NCI-H1694 treated with DMSO at 0.1 percent for 48 hours (cell line): ENCODE data around the gene TMEM51.

ENCODE experiments used
- DNase-seq: peaks from one replicate; lab custom pipeline; 2025; lab: John Stamatoyannopoulos, UW

TMEM51 gene

DNA sequence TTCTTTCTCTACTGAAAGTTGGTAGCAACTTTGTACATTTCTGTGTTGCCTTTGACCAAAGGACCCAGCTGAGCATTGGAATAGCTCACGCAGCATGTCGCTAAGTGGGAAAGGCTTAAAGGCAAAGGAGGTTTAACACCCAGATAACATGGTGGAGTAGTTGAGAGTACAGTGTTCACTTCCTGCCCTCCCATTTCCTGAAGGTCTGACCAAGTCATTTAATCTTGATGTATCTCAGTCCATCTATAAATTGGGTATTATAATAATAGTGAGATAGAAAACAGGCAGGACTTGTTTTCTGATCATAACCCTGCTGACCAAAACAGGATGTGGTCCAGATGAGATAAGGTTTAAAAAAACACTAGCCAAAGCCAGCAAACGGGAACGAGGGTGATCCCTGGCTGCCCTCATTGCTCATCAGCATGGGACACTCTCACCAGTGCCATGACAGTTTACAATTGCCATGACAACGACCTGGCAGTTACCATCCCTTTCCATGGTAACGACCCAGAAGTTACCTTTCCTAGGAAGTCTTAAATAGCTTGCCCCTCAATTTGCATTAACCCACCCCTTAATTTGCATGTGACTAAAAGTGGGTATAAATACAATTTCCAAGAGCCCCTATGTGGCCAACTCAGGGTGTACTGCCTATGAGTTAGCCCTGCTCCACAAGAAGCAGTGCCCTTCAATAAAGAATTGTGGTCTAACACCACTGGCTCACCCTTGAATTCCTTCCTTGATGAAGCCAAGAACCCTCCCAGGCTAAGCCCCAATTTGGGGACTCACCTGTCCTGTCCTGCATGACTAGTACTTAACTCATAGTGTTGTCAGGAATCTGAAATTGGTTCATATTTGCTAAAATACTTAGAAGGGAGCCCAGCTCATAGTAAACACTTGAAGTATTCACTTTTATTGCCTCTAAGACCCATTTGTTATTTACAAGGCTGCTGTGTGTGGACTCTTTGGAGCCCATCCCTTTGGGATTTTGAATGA is 65.0 kb downstream of the TMEM51 start:
- no peak for DNase-seq

DNA sequence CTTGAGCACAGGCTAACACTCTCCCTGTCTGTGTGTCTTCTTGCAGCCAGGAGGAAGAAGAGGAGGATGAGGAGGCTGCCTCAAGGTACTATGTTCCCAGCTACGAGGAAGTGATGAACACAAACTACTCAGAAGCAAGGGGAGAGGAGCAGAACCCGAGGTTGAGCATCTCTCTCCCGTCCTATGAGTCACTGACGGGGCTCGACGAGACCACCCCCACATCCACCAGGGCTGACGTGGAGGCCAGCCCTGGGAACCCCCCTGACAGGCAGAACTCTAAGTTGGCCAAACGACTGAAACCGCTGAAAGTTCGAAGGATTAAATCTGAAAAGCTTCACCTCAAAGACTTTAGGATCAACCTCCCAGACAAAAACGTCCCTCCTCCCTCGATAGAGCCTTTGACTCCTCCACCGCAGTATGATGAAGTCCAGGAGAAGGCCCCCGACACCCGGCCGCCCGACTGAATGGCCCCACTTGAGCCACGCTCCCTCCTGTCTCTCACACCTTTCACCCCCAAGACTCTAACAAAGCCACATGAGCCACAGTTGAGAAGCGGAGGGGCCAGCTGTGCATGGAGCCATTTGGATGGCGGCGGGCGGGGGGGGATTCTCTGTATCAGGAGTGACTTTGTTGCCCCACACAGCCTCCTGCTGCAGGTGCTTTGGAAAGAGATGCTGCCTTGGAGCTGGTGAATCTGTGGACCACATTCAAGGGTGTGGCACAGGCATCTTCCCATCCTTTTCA is 65.9 kb downstream of the TMEM51 start:
- no peak for DNase-seq

DNA sequence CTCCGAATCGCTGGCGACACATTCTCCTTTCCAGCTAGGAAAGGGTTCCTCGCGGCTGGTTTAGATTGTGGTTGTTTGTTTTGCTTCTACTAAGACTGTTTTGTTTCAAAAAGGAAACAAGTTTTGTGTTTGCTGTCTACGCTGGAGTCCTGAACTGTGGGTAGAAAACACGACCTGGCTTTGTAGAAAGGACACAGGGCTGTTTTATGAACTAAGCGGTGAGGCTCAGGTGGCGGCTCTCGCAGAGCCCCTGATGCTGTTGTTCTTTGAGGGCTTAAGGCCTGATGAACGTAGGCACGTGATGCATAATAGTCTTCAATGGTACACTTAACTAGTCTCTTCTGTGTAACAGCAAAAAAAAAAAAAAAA is 66.5 kb downstream of the TMEM51 start:
- DNase-seq = no peak

DNA sequence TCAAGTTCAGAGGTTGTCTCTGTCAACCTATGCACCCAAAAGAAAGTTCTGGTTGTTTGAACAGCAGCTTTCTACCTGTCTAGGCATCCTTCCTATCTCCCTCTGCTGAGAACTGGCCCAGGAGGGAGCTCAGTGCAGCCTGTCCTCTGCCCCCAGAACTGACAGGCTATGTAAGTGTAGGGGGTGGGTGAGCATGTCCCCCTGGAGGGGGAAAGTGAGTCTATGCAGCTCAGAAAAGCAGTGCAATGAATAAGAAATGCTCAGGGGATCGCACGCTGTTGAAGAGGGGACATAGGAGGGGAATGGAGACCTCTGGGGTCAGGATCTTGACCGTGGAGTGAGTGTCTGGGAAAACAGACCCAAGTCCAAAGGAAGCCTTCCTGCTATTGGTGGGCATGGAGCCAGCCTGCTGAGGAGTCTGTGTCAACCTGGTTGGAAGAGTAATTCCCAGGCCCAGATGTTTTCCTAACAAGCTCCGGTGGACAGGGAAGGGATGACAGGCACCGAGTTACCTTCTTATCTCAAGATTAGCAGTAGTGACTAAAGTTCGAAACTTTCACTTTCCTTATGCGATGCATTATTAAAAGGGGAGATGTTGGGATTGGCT is 67.4 kb downstream of the TMEM51 start:
- no peak for DNase-seq

DNA sequence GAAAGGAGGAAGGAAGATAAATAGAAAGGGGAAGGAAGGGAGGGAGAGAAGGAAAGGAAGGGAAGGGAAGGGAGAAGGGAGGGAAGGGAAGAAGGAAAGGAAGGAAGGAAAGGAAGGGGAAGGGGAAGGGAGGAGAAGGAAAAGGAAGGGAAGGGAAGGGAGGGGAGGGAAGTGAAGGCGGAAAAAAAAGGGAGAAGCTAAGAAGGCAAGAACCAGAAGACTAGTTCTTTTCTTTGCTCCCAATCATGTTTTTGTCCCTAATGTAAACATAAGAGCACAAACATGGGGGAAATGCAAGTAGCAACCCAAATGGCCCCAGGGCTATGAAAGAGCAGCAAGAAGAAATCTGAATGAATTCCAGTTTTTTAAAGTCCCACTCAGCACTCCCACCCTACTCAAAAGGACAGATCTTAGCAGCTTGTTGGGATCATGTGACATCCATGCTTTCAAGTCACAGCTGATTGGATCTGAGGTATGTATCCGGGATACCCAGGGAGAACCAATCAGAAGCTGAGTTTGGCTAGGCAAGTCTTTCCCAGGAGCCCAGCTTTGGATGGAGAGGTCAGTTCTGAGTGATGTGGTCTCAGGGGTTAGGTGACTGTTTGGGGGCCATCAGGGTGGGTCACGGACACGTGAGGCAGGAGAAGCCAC is 69.2 kb downstream of the TMEM51 start:
- DNase-seq = no peak

DNA sequence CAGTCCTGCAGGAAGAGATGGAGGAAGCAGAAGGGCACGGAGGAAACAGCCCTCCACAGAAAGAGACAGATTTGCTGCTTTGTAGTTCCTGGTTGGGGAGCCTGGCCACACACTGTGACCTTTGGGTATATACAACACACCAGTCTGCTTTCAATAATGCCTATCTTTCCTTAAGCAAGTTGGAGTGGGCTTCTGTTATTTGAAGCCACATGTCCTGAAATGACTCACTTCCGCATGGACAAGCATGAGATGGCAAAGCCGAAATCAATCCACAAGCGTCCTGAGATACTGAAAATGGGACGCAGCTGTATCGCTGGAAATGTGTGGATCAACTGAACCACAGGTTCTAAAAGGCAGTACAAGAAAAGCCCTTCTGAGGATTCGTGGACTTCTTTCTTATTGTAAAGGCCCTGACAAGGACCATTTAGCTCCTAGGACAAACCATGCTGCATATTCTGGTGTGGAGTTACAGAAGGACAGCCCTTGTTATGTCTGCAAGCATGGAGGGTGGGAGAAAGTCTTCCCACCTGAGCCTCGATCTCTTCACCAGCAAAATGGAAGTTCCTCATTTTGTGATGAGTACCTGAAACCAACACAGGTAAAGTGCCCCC is 70.8 kb downstream of the TMEM51 start:
- DNase-seq = no peak

DNA sequence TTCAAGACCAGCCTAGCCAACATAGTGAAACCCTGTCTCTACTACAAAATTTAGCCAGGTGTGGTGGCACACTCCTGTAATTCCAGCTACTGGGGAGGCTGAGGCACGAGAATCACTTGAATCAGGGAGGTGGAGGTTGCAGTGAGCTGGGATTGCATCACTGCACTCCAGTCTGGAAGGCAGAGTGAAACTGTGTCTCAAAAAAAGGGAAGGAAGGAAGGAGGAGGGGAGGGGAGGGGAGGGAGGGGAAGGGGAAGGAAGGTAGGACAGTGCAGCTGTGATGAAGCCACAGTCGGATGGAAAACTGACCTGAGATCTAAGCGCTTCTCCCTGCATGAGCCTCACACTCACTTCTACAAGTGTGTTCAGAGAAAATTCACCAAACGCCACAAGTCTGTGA is 71.4 kb downstream of the TMEM51 start:
- no peak for DNase-seq

DNA sequence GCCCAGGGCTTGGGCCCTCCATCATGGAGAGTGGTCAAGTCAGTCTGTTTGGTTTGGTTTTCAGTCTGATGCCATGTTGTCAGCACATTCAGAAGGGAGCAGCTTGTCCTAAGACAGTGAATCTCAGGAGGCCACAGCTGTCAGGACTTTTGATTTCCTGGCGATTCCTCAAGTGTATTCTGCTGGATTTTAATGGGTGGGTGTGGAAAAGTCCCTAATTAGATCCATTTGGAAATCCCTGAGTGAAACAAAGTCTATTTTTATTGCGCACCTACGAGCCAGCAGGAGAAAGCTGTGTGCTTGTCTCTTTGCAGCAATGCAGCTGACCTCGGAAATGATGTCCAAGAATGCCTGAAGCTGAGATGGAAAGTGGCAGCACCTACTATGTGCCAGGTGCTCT is 71.9 kb downstream of the TMEM51 start:
- DNase-seq = no peak

DNA sequence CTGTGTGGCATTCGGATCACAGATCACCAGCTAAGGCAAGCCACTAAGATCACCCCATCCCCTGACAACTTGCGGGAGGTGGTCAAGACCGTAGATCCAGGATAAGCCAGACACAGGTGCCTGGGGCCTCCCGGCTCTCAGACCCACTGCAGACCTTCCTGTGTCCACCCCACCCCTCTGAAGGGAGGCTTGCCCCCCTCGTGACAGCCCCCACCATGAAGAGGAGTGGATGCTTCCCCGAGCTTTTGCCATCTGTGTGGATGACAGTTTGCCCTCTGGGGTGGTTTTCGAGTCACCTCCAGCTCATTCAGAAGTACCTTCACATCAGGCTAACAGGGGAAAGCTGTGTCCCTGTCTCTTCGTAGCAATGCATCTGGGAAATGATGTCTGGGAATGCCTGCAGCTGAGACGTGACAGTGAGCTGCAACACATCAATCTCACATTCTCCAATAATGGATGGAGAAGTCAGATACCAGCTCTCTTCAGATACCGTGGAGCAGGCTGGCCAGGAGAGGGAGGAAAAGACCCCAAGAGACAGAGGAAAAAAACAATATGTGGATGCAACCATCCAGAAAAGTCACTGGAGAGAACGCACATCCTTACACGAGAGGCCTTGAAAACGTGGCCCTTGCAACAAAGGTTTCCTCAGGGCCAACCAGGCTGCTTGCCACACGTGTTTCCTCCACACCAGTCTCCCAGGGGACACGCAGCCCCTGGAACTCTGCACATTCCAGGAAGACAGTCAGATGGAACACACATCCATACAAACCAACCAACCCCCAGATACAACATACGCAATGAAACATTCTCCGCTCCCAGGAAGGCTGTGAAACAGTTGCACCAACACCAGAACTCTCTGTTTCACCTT is 73.1 kb downstream of the TMEM51 start:
- DNase-seq = no peak

DNA sequence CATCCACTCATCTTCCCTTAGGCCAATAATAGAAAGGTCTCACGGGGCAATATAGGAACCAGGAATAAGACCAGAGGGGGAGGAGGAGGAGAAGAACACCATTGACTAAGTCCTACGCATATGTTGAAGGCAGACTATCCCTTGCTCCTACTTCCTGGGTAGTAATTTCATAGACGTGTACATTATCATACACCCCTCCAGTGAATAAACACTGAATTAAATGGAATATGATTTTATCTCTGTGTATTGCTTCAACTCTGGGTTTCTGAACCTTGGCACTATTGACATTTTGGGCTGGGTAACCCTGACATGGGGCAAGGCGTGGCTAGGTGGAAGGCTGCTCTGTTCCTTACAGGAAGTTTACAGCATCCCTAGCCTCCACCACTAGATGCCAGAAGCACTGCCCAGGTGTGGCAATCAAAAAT is 76.2 kb downstream of the TMEM51 start:
- no peak for DNase-seq

DNA sequence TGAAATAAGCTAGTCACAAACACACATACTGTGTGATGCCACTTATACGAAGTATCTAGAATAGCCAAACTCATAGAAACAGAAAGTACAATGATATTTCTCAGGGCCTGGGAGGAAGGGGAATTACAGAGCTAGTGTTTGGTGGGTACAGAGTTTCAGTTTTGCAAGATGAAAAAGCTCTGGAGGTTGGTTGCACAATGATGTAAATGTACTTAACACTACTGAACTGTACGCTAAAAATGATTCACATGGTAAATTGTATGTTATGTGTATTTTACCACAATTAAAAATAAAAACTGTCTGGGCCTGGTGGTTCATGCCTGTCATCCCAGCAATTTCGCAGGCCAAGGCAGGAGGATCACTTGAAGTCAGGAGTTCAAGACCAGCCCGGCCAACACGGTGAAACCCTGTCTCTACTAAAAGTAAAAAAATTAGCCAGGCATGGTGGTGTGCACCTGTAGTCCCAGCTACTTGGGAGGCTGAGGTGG is 78.2 kb downstream of the TMEM51 start:
- no peak for DNase-seq

DNA sequence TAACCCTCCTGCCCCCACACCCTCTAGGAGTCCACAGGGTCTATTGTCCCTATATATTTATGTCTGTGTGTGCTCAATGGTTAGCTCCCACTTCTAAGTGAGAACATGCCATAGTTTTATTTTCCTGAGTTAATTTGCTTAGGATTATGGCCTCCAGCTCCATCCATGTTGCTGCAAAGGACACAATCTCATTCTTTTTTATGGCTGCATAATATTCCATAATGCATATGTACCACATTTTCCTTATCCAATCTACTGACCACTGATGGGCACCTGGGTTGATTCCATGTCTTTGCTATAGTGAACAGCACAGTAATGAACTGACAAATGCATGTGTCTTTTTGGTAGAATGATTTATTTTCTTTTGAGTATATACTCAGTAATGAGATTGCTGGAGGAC is 80.1 kb downstream of the TMEM51 start:
- no peak for DNase-seq

DNA sequence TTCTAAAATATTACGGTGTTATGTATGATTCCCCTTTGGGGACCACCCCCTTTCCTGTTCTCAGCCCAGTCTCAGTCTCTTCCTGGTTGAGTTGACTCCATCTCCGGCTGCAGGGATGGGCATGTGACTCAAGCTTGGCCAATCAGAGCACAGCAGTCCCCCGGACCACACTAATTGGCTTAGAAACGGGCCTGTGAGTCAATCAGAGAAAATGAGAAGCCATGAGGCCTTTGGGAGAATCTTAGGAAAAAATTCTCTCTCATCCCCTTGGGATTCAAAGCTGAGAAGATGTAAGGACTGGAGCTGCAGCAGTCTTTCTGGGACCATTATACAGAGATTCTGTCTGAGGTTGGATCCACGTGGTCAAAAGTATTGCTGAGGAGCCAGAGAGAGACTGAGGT is 82.8 kb downstream of the TMEM51 start:
- no peak for DNase-seq

DNA sequence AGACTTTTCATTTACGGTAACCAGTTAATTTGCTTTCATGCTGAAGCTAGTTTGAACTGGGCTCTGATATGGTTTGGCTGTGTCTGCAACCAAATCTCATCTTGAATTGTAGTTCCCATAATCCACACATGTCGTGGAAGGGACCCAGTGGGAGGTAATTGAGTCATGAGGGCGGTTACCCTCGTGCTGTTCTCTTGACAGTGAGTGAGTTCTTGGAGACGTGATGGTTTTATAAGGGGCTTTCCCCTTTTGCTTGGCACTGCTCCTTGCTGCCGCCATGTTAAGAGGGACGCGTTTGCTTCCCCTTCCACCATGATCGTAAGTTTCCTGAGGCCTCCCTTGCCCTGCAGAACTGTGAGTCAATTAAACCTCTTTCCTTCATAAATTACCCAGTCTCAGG is 83.2 kb downstream of the TMEM51 start:
- no peak for DNase-seq

DNA sequence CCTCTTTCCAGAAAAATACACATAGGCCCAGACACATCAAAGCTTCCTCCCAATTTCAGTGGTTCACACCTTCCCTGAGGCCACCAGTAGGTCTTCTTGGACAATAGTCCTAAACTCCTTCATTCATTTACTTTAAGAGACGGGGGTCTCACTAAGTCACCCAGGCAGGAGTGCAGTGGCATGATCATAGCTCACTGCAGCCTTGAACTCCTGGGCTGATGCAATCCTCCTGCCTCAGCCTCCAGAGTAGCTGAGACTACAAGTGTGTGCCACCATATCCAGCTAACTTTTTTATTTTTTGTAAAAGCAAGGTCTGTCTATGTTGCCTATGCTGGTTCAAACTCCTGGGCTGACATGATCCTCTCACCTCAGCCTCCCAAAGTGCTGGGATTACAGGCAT is 85.2 kb downstream of the TMEM51 start:
- no peak for DNase-seq

DNA sequence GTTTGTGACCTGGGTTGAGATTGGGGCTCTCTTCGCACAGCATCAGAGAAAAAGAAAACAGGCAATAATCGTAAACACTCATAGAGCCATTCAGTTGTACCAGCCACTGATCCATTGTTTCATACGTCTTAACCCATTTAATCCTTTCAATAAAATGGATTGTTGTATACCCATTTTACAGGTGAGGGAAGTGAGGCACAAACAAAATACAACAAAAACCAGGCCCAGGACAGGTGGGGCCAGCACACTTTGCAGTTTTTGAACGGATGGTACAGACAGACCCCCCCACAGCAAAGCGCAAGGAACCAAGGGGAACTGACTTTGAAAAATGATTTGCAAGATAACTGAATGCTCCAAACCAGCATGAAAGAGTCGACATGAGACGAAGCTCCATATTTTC is 89.2 kb downstream of the TMEM51 start:
- no peak for DNase-seq

DNA sequence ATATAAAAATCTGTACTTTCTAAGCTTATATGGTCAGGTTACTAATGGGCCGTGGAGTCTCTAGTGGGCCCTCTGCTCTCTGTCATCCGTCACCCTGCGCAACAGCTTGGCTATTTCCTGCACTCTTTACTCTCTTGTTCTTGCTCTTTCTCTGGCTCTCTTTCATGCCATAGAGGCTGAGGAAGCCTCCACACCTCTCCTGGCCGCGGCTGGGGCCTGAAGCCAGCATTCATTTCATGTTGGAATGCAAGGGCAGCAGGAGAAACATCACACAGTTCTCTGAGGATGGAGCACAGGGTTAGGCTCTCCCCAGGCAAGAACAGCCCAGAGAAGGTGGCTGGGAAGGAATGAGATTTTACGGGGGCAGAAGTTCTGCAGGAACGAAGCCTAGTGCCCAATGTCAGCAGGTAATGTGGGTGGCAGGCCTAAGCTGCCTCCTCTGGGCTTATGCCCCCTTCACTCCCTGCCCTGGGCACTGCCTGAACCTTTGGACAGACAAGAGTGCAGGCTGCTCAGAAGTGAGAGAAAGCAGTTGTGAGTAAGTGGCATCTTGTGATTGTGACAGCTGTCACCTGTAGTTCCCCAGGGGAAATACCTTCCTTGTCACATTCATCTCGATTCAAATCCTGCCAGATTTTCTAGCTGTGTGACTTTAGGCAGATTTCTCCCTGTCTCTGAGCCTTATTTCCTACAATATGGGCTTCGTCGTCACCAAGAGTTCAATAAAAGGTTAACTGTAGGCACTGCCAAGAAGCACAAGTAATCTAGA is 89.9 kb downstream of the TMEM51 start:
- DNase-seq = no peak

DNA sequence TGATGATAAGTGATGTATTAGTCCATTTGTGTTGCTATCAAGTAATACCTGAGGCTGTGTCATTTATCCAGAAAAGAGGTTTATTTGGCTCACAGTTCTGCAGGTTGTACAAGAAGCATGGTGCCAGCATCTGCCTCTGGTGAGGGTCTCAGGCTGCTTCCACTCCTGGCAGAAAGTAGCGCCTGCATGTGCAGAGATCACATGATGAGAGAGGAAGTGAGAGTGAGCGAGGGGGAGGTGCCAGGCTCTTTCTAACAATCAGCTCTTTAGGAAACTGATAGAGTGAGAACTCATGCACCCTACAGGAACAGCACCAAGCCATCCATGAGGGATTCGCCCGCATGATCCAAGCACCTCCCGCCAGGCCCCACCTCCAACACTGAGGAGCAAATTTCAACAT is 91.3 kb downstream of the TMEM51 start:
- no peak for DNase-seq

DNA sequence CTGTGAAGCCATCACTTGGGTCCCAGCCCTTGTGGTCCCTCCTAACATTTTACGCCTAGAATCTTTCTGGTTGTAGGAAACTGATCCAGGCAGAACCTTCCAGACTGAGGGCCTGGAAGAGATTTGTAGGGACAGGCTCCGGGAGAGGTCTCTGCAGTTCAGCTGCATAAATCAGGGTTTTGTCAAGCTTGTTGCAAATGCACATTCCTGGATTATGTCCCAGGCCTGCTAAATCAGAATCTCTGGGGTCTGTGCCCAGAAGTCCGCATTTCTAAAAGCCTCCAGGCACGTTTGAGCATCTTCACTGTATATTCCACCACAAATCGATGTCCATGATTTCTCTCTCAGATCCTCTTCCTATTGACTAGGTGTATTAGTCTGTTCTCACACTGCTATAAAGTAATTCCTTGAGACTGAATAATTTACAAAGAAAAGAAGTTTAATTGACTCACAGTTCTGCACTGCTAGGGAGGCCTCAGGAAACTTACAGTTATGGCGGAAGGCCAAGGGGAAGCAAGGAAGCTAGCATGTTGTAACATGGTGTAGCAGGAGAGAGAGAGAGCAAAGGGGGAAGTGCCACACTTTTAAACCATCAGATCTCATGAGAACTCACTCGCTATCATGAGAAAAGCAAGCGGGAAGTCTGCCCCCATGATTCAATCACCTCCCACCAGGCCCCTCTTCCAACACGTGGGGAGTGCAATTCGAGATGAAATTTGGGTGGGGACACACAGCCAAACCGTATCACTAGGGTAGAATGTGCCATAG is 92.2 kb downstream of the TMEM51 start:
- DNase-seq = no peak
